GM23338 (cell line): ENCODE results near the gene MARCHF9. TPM values are rescaled to one million over a fixed set of nuclear protein-coding genes. Genes with fewer than 3 reads are reported as not detected.

Source experiments
- ATAC-seq: fragments of 200-7000 bp; cut with Tn5 transposase; 3 replicates; pipeline ENCODE4 v1.9.1; 2020
- DNase-seq: peaks from one replicate; pipeline ENCODE4 v3.0.0-alpha.2; 2015; ENCODE audit warnings: low spot score
- H2AFZ ChIP-seq: fragments of 200-600 bp; sonication (generic); 2 replicates; pipeline ENCODE4 v1.8.0; 2016; ENCODE audit warnings: antibody characterized with exemption, mild to moderate bottlenecking, moderate library complexity
- H3F3A ChIP-seq: fragments of 200-600 bp; sonication (generic); replicated peaks from 2 replicates; pipeline ENCODE4 v1.8.0; 2017; ENCODE audit warnings: antibody characterized with exemption, mixed run types, low read depth
- H3K27ac ChIP-seq: fragments of 200-600 bp; sonication (generic); 2 replicates; pipeline ENCODE4 v1.6.1; 2016; ENCODE audit warnings: low read depth
- H3K27me3 ChIP-seq: fragments of 200-600 bp; sonication (generic); 2 replicates; pipeline ENCODE4 v1.8.0; 2016; ENCODE audit warnings: mild to moderate bottlenecking, mixed run types, moderate library complexity; ENCODE audit not compliant: insufficient read depth
- H3K36me3 ChIP-seq: fragments of 200-600 bp; sonication (generic); 2 replicates; pipeline ENCODE4 v1.8.0; 2016; ENCODE audit warnings: mild to moderate bottlenecking; ENCODE audit not compliant: insufficient read depth
- H3K4me1 ChIP-seq: fragments of 200-600 bp; sonication (generic); 2 replicates; pipeline ENCODE4 v1.8.0; 2016; ENCODE audit warnings: mild to moderate bottlenecking, moderate library complexity; ENCODE audit not compliant: insufficient read depth
- H3K4me2 ChIP-seq: fragments of 200-600 bp; sonication (generic); 2 replicates; pipeline ENCODE4 v1.7.1; 2017; ENCODE audit warnings: mixed run types
- H3K4me3 ChIP-seq: fragments of 200-600 bp; sonication (generic); 2 replicates; pipeline ENCODE4 v1.6.1; 2016; ENCODE audit warnings: mixed run types
- H3K79me2 ChIP-seq: fragments of 200-600 bp; sonication (generic); replicated peaks from 2 replicates; pipeline ENCODE4 v1.8.0; 2017; ENCODE audit warnings: mild to moderate bottlenecking; ENCODE audit not compliant: insufficient read depth
- H3K9me2 ChIP-seq: fragments of 200-600 bp; sonication (generic); 2 replicates; pipeline ENCODE4 v1.8.0; 2017; ENCODE audit not compliant: insufficient read depth
- H4K20me1 ChIP-seq: fragments of 200-600 bp; sonication (generic); replicated peaks from 2 replicates; pipeline ENCODE4 v1.8.0; 2017; ENCODE audit warnings: mild to moderate bottlenecking; ENCODE audit not compliant: insufficient read depth
- H3K27ac Mint-ChIP-seq: 2 replicates; pipeline ENCODE4 v1.8.0; 2020; ENCODE audit warnings: inconsistent platforms, mild to moderate bottlenecking, moderate library complexity, mixed read lengths
- H3K27me3 Mint-ChIP-seq: 3 replicates; pipeline ENCODE4 v1.8.0; 2022; ENCODE audit warnings: low read depth, mild to moderate bottlenecking, moderate library complexity, mixed read lengths, inconsistent platforms; ENCODE audit not compliant: insufficient read depth, poor library complexity
- H3K36me3 Mint-ChIP-seq: 3 replicates; pipeline ENCODE4 v1.8.0; 2021; ENCODE audit warnings: low read depth, mild to moderate bottlenecking, inconsistent platforms, moderate library complexity, mixed read lengths
- H3K4me1 Mint-ChIP-seq: 3 replicates; pipeline ENCODE4 v1.8.0; 2020; ENCODE audit warnings: mild to moderate bottlenecking, inconsistent platforms, mixed read lengths
- H3K4me3 Mint-ChIP-seq: 3 replicates; pipeline ENCODE4 v1.8.0; 2021; ENCODE audit warnings: moderate library complexity, mild to moderate bottlenecking, inconsistent platforms, mixed read lengths
- H3K9me3 Mint-ChIP-seq: 3 replicates; pipeline ENCODE4 v1.8.0; 2020; ENCODE audit warnings: moderate library complexity, mild to moderate bottlenecking, inconsistent platforms, mixed read lengths
- EZH2phosphoT487 ChIP-seq: fragments of 200-600 bp; sonication (generic); IDR thresholded peaks from one replicate; pipeline ENCODE4 v1.8.1; 2018; ENCODE audit warnings: antibody characterized with exemption; ENCODE audit not compliant: unreplicated experiment
- NANOG ChIP-seq: IDR thresholded peaks from 2 replicates; pipeline ENCODE4 v1.6.1; 2016; ENCODE audit warnings: antibody characterized with exemption, borderline replicate concordance
- POLR2AphosphoS5 ChIP-seq: IDR thresholded peaks from 2 replicates; pipeline ENCODE4 v1.6.1; 2016; ENCODE audit warnings: antibody characterized with exemption, low read depth
- REST ChIP-seq: IDR thresholded peaks from one replicate; pipeline ENCODE4 v1.6.1; 2018; ENCODE audit warnings: antibody characterized with exemption; ENCODE audit not compliant: unreplicated experiment
- ZNF331 ChIP-seq: fragments of 250-450 bp; sonication (Bioruptor Pico); IDR thresholded peaks from 2 replicates; pipeline ENCODE4 v1.5.0; 2020; ENCODE audit warnings: low read depth, mild to moderate bottlenecking, moderate library complexity
- polyA plus RNA-seq: library from polyadenylated mRNA; unstranded; fragments of >200 nt; fragmentation: Nextera tagmentation; extraction: Ambion mirVana; gene quantifications from 2 replicates; pipeline ENCODE4 v1.2.1, GENCODE V29; 2016
- total RNA-seq: library from RNA; depleted of rRNA; stranded (reverse); fragments of >200 nt; shearing (Covaris generic); gene quantifications from 2 replicates; pipeline ENCODE4 v1.2.3, GENCODE V29; 2014
- TF ChIP-seq, protein P1 (sequence below): IDR thresholded peaks from 2 replicates; pipeline ENCODE4 v1.6.1; 2016; ENCODE audit warnings: antibody characterized with exemption
- TF ChIP-seq, protein P2 (sequence below), 2 experiments: fragments of 200-600 bp in 1 of 2; sonication (generic) in 1 of 2; conservative IDR thresholded peaks; 2 replicates each; pipeline versions ENCODE4 v1.5.1 to v1.6.1; 2016 to 2017; ENCODE audit warnings: antibody characterized with exemption in 2 of 2, low read depth in 2 of 2, mild to moderate bottlenecking in 2 of 2, moderate library complexity in 1 of 2

The MARCHF9 gene
- total and polyA plus RNA-seq, 2 experiments from 2014 or later, result 2.9 to 3.3 TPM

- Histone ChIP-seq H3K4me3 (peak overlapping the region; percentile 100; the same call in 1 of the 2 replicates), H3K4me2 (no peak overlapping the region), H3K4me1 (peaks cover 5% of the 10 kb centered on the region; the same call in 1 of the 2 replicates), H3K79me2 (peaks cover 18% of the 10 kb centered on the region), H3K9me2 (no peaks in the 10 kb centered on the region), H3K27ac (no peak overlapping the region), H3K27me3 (no peaks in the 10 kb centered on the region), H3F3A (no peaks in the 10 kb centered on the region), H2AFZ (no peak overlapping the region), H4K20me1 (peaks cover 1% of the 10 kb centered on the region), H3K36me3 (peaks cover 18% of the 10 kb centered on the region; the same call in 1 of the 2 replicates)
- Mint-ChIP-seq H3K4me1 (peaks cover 4% of the 10 kb centered on the region; the same call in 1 of the 3 replicates), H3K4me3 (peak overlapping the region; percentile 100), H3K27me3 (peaks cover 5% of the 10 kb centered on the region), H3K9me3 (no peaks in the 10 kb centered on the region), H3K36me3 (peaks cover 23% of the 10 kb centered on the region), H3K27ac (no peak overlapping the region)
- no peak for DNase-seq
- no peak for ATAC-seq
- TF ChIP-seq EZH2phosphoT487 (no peak), POLR2AphosphoS5 (no peak), REST (no peak), NANOG (no peak), ZNF331 (CRISPR knock-in tag) (no peak)
- TF ChIP-seq, protein P1, sequence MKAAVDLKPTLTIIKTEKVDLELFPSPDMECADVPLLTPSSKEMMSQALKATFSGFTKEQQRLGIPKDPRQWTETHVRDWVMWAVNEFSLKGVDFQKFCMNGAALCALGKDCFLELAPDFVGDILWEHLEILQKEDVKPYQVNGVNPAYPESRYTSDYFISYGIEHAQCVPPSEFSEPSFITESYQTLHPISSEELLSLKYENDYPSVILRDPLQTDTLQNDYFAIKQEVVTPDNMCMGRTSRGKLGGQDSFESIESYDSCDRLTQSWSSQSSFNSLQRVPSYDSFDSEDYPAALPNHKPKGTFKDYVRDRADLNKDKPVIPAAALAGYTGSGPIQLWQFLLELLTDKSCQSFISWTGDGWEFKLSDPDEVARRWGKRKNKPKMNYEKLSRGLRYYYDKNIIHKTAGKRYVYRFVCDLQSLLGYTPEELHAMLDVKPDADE, result no peak
- TF ChIP-seq, protein P2, sequence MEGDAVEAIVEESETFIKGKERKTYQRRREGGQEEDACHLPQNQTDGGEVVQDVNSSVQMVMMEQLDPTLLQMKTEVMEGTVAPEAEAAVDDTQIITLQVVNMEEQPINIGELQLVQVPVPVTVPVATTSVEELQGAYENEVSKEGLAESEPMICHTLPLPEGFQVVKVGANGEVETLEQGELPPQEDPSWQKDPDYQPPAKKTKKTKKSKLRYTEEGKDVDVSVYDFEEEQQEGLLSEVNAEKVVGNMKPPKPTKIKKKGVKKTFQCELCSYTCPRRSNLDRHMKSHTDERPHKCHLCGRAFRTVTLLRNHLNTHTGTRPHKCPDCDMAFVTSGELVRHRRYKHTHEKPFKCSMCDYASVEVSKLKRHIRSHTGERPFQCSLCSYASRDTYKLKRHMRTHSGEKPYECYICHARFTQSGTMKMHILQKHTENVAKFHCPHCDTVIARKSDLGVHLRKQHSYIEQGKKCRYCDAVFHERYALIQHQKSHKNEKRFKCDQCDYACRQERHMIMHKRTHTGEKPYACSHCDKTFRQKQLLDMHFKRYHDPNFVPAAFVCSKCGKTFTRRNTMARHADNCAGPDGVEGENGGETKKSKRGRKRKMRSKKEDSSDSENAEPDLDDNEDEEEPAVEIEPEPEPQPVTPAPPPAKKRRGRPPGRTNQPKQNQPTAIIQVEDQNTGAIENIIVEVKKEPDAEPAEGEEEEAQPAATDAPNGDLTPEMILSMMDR (conservative IDR thresholded peaks at IDR 0.05; ENCODE audit: low read depth in 2 of 2), result no peak
Measured at GRCh38 chr12:57782243-57782607, 27.3 kb downstream of the MARCHF9 start.
